Adipocyte (in vitro differentiated cells): ENCODE measurements around the gene ARHGAP45.
A peak's percentile ranks its signal among the peaks of the same experiment; 100 is the strongest.

Source experiments
- DNase-seq: peaks from one replicate; pipeline ENCODE4 v3.0.0-alpha.2; 2015; ENCODE audit warnings: low read depth
- H3K27me3 ChIP-seq: replicated peaks from 2 replicates; pipeline ENCODE4 v1.7.0; 2013; ENCODE audit warnings: mild to moderate bottlenecking, low read length, moderate library complexity; ENCODE audit not compliant: control insufficient read depth, insufficient read depth
- H3K36me3 ChIP-seq: 2 replicates; pipeline ENCODE4 v1.7.0; 2013; ENCODE audit warnings: low read length, mild to moderate bottlenecking, moderate library complexity; ENCODE audit not compliant: control insufficient read depth, insufficient read depth, severe bottlenecking
- H3K4me1 ChIP-seq: 2 replicates; pipeline ENCODE4 v1.7.0; 2013; ENCODE audit warnings: mild to moderate bottlenecking, low read length, moderate library complexity; ENCODE audit not compliant: control insufficient read depth, insufficient read depth
- H3K4me3 ChIP-seq: 2 replicates; pipeline ENCODE4 v1.7.0; 2013; ENCODE audit warnings: mild to moderate bottlenecking, low read length, moderate library complexity
- H3K9ac ChIP-seq: 2 replicates; pipeline ENCODE4 v1.7.0; 2013; ENCODE audit warnings: mild to moderate bottlenecking, low read length, moderate library complexity
- H3K9me3 ChIP-seq: 2 replicates; pipeline ENCODE4 v1.7.0; 2013; ENCODE audit warnings: mild to moderate bottlenecking, low read length, moderate library complexity; ENCODE audit not compliant: control insufficient read depth

The ARHGAP45 gene

DNA sequence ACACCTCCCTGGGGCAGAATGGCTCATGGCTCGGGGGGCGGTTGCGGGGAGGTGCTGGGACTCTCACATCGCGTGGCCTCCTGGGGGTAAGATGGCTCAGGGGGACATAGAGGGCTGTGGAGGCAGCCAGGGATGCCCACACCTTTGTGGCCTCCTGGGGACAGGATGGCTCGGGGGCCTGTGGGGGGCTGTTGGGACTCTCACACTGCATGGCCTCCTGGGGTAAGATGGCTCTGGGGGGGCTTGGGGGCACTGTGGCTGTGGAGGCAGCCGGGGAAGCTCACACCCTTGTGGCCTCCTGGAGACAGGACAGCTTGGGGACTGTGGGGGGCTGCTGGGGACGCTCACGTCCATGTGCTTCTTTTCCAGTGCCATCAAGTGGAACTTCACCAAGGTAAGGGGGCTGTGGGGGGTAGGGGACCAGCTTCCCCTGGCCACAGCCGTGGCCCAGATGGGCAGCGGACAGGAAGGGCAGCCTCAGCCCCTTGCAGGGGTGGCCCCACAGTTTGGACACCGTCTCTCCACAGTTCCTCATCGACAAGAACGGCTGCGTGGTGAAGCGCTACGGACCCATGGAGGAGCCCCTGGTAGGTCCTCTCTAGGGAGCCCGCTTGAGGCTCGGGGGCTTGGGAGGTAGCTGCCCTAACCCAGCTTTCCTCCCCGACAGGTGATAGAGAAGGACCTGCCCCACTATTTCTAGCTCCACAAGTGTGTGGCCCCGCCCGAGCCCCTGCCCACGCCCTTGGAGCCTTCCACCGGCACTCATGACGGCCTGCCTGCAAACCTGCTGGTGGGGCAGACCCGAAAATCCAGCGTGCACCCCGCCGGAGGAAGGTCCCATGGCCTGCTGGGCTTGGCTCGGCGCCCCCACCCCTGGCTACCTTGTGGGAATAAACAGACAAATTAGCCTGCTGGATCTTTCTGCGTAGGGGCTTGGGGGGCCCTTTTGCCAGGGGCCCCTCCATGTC, 39.2 kb downstream of the ARHGAP45 start:
- Histone ChIP-seq H3K4me1 (peaks cover 30% of the 10 kb centered on the region), H3K9ac (peak overlapping the region; percentile 97), H3K9me3 (no peaks in the 10 kb centered on the region), H3K4me3 (peak overlapping the region; percentile 92), H3K27me3 (no peaks in the 10 kb centered on the region), H3K36me3 (peaks cover 33% of the 10 kb centered on the region)
- DNase-seq: peak; percentile 12

DNA sequence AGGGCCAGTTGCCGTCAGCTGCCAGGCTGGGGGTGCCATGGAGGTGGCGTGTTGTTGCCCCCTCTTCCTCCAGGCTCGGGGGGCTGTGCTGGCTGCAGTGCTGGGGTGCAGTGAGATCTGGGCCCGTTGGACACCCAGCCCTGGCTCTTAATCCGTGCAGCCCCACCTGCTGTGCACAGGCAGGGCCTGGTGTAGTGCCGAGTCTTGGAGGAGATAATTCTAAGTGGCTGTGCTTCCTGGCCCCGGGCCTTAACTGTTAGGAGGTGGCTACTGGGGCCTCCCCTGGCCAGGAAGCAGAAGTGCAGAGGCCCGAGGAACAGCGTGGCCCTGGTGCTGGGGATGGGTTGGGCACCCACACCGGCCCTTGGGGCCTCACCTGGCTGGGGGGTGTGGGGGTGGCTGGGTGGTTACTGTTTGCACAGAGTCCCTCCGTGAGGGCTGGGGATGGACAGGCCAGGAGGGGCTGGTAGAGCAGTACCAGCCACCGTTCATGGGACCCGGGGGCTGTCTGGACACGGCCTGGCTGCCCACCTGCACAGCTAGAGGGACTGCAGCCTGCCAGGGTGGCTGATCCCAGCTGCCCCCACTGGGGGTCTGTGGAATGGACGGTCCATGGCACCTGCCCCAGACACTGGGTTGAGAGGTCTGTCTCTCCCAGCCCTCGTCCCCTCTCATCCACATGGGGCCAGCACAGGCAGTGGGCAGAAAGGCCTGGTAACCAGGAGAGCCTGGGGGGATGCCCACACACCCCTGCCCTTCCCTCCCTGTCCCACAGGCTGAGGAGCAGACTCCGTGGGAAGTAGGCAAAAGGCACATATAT, 40.1 kb downstream of the ARHGAP45 start:
- peak overlapping the region; percentile 92 for H3K4me3 ChIP-seq
- peak; percentile 35 for DNase-seq
- peaks cover 21% of the 10 kb centered on the region for H3K4me1 ChIP-seq
- H3K36me3 ChIP-seq: peaks cover 35% of the 10 kb centered on the region
- H3K9me3 ChIP-seq: no peaks in the 10 kb centered on the region
- H3K27me3 ChIP-seq: no peaks in the 10 kb centered on the region
- H3K9ac ChIP-seq: peak overlapping the region; percentile 97

DNA sequence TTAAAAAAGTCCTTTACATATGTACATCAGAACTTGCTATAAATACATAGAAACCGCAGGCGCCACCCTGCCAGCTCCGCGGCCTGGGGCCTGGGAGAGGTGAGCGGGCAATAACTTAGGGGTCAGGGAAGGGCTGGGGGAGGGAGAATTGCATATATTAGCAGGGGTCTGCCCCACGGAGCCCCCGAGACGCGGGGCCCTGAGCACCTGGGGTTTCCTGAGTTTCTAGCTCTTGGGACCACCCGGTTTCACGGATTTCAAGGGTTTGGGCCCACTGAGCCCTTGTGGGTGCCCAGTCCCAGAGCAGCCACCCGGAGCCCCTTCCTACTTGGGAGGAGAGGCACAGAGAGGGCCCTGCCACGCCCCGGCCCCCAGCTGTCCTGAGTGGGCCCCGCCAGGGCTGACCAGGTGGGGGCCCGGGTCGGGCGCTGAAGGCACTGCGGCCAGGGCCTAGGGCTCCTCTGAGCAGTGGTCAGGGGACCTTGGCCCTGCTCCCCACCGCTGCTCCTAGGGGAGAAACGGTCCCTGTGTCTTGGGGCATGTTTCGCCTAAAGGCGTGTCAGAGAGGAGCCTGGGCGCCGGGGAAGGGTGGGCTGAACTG, 40.8 kb downstream of the ARHGAP45 start:
- H3K27me3 ChIP-seq: no peaks in the 10 kb centered on the region
- peaks cover 40% of the 10 kb centered on the region for H3K36me3 ChIP-seq
- peak; percentile 18 for DNase-seq
- H3K9me3 ChIP-seq: no peaks in the 10 kb centered on the region
- peaks cover 15% of the 10 kb centered on the region for H3K4me1 ChIP-seq
- H3K4me3 ChIP-seq: no peak overlapping the region
- no peak overlapping the region for H3K9ac ChIP-seq

DNA sequence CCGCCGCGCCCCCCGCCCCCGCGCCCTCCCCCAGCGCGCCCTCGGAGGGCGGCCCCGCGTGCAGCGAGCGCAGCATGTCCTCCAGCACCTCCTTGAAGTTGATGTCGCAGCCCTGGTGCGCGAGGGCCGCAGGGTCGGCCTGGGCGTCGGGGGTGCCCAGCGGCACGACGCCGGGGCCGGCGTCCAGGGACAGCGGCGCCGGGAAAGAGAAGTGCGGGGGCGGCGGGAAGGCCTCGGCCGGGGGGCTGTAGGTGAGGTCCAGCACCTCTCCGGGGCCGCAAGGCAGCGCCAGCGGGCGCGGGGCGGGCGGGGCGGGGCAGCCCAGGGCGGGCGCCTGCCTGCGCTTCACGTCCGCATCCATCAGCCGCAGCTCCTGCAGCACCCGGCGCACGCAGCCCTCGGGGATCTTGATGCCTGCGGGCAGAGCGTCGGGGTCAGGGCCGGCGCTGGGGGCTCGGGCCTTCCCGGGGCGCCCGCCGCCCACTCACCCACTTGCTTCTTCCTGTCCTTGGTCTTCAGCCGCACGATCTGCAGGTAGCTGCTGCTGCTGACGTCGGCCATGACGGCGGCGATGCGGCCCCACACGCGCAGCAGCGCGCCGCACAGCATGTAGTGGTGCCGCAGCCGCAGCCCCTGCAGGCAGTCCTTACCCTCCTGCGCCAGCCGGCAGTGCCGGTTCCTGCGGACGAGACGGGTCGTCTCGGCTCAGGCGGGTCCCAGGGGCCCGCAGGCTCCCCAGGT, 41.5 kb downstream of the ARHGAP45 start:
- Histone ChIP-seq H3K4me3 (no peak overlapping the region), H3K9me3 (no peaks in the 10 kb centered on the region), H3K9ac (no peak overlapping the region), H3K36me3 (peaks cover 44% of the 10 kb centered on the region), H3K4me1 (peaks cover 10% of the 10 kb centered on the region), H3K27me3 (no peaks in the 10 kb centered on the region)
- no peak for DNase-seq

DNA sequence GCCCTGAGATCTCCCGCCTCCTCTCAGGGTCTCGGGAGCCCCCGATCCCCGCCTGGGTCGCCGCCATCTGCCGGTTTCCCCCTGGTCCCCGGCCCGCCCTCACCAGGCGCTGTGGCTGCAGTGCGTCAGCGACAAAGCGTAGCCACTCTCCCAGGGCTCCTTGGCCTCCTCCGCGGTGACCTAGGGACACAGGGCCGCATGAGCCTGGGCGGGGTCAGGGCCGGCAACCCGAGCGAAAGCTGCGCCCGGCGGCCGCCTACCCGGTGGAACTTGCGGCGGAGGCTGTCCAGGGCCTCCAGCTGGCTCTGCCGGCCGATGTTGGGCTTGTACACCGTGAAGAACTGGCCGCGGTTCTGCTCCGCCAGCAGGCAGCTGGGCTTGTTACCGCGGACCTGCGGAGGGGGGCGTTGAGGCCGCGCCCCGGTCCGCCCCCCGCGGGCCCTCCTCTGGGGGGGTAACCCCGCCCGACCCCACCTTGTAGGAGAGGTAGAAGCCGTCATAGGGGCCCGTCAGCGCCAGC, 42.1 kb downstream of the ARHGAP45 start:
- peaks cover 15% of the 10 kb centered on the region for H3K4me1 ChIP-seq
- no peak for DNase-seq
- no peaks in the 10 kb centered on the region for H3K9me3 ChIP-seq
- H3K9ac ChIP-seq: no peak overlapping the region
- H3K4me3 ChIP-seq: no peak overlapping the region
- no peaks in the 10 kb centered on the region for H3K27me3 ChIP-seq
- peaks cover 50% of the 10 kb centered on the region for H3K36me3 ChIP-seq

DNA sequence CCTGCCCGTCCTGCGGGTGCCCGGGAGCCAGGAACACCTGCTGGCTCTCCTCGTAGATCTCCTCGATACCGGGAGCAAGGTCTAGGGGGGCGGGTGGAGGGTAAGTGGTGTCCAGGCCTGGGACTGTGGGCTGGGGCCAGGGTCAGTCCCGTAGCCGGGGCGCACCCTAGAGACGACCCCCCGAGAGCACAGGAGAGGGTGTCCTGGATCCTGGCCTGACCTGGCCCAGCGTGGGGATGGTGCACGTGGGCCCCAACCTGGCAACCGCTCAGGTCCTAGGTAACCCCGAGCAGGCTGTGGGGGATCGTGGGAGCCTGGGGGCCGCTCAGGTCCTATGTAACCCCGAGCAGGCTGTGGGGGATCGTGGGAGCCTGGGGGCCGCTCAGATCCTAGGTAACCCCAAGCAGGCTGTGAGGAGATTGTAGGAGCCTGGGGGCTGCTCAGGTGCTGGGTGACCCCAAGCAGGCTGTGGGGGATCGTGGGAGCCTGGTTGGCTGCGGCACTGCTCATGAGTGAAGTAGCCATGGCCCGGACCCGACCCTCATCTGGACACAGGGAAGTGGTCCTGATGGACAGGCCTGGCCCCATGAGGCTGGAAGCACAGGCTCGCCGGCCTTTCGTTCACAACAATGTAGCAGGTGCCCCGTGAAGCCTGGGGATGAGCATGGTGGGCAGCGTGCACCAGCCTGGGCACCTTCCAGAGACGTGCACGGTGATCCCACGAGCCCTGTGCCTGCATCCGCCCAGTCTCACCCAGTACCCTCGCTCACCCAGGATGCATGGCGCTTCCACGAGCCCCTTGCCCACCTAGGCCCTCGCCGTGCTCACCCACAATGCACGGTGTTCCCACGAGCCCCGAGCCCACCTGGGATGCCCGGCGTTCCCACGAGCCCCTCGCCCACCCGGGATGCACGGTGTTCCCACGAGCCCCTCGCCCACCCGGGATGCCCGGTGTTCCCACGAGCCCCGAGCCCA, 43.0 kb downstream of the ARHGAP45 start:
- H3K36me3 ChIP-seq: peaks cover 58% of the 10 kb centered on the region
- peaks cover 15% of the 10 kb centered on the region for H3K4me1 ChIP-seq
- H3K4me3 ChIP-seq: no peak overlapping the region
- H3K27me3 ChIP-seq: no peaks in the 10 kb centered on the region
- H3K9ac ChIP-seq: no peak overlapping the region
- DNase-seq: no peak
- H3K9me3 ChIP-seq: no peaks in the 10 kb centered on the region

DNA sequence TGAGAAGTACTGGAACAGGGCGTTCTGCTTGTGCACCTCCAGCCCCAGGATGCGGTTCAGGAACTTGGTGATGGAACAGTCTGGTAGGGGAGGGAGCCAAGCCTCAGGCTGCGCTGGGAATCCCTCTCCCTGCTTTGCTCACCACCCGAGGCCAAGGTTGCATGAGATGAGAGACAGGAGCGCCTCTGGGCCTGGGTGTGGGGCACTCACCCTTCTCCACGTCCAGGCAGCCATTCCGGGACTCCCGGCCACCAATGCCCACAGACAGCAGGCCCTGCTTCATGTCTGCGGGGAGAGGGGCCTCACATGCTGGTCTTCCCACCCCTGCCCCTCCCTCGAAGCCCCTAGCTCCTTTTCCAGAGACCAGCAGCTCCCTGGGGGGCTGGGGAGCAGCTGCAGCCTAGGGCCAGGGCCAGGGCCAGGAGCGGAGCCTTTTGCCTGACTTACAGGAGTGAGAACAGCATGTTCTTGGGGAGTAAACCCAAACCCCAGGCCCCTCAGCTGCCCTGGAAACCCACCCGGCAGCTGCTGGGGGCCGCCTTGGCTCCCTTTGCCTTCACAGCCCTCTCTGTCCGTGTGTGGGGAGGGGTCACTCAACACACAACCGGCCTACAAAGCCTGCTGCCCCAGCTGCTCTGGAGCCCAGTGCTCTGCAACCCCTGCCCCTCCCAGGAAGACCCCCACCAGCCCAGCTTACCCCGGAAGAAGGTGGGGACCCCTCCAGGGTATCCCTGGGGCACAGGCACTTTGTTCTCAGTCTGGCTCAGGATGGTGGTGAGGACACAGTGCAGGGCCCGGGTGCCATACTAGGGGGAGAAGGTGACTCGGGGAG, 44.1 kb downstream of the ARHGAP45 start:
- no peak for DNase-seq
- no peak overlapping the region for H3K4me3 ChIP-seq
- peaks cover 61% of the 10 kb centered on the region for H3K36me3 ChIP-seq
- no peaks in the 10 kb centered on the region for H3K27me3 ChIP-seq
- H3K4me1 ChIP-seq: peaks cover 12% of the 10 kb centered on the region
- no peak overlapping the region for H3K9ac ChIP-seq
- no peaks in the 10 kb centered on the region for H3K9me3 ChIP-seq

DNA sequence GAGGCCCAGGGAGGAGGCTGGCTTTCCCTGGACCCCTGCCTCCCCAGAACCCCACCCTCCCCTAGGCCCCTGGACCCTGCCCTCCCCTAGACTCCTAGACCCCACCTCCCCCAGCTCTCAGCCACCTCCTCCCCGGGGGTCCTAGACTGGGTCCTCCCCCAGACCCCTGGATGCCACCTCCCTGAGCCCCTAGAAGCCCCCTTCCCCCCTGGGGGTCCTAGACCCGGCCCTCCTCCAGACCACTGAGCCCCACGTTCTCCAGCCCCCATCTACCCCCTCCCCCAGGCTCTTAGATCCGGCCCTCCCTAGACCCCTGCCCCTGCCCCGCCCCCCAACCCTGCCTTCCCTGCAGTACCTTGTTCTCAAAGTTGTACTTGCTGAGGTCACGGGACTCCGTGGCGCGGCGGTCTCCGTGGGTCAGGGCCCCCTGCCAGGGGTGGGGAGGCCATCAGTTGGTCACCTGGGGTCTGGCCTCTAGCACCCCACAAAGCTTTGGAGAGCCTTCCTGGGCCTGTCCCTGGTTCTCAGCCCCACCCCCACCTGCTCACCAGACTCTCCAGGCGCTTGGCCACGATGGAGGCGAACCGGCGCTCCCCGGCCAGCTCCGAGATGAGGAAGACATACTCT, 44.8 kb downstream of the ARHGAP45 start:
- DNase-seq: no peak
- Histone ChIP-seq H3K4me3 (no peak overlapping the region), H3K27me3 (no peaks in the 10 kb centered on the region), H3K9ac (no peak overlapping the region), H3K9me3 (no peaks in the 10 kb centered on the region), H3K4me1 (peaks cover 7% of the 10 kb centered on the region), H3K36me3 (peaks cover 61% of the 10 kb centered on the region)
